Activated T-cell treated with anti-CD3 and anti-CD28 coated beads for 1 hour (primary cell): ENCODE measurements around the gene ZNF585A.
A peak's percentile ranks its signal among the peaks of the same experiment; 100 is the strongest.
"Not testable (repeated sequence)": the region's sequence is repeated elsewhere in the genome, so short reads cannot be mapped to it uniquely, and the experiment has no call there.

Source experiments
- DNase-seq: peaks from one replicate; pipeline ENCODE4 v3.0.0-alpha.2; 2020; ENCODE audit warnings: low read depth

The ZNF585A gene

DNA sequence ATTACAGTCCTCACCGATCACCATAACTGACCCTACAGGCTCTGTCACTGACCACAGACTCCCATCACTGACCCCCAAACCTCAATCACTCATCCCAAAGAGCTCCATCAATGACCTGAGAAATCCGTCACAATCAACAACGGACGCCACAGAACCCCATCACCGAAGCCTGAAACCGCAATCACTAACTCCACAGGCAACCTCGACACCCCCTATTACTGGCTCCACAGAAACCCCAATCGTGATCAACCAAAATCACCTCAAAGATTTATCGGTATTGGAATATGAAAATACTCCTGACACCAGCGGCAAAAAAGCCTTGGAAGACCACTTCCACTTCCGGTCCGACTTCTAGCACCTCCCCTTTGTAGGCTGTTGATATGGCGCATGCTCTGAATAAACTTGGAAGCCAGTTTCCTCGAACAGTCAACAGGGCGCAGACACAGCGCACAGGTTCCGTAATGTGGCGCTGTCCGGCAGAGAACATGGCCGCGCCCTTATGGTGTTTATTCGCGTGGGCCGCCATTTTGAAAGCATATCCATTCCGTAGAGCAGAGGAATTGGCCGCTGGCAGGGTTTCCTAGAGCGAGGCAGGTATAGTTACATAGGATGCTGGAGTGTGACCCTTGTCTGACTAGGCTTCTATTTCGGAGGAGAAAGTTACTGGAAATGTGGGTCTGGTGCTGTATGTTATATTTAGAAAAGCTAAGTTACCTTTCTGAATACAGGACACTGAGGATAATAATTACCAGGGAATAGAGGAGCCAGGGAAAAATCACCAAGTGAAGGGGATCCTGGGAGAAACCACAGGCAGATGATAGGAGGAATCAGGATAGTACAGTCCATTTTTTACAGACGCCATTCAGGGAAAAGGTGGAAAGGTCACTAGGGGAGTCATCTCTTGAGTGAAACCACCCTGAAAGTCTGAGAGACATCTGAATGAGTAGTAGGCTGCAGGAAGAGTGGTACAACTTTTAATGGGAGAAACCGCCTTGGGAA lies at the start of gene ZNF585A:
Gene ZNF585A (minus strand): TSS at position 328 of the 999 bp plus-strand sequence. CDS start 2,785 bp downstream, outside the sequence.
- peak; percentile 83 for DNase-seq

GRCh38 chr19:37221136-37221535 lies 48.6 kb upstream of the ZNF585A start:
- no peak for DNase-seq

DNA sequence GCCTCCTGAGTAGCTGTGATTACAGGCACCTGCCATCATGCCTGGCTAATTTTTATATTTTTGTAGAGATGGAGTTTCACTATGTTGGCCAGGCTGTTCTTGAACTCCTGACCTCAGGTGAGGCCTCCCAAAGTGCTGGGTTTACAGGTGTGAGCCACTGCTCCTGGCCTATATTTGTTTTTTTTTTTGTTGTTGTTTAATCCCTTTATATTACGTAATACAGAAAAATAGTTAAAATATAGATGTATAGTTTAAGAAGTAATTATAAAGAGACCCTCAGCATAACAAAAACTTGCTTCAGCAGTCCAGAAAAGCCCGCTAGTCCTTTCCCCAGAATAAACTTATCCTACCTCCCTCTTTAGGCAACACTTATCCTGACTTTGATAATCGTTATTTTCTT lies 47.9 kb upstream of the ZNF585A start:
- DNase-seq: no peak

DNA sequence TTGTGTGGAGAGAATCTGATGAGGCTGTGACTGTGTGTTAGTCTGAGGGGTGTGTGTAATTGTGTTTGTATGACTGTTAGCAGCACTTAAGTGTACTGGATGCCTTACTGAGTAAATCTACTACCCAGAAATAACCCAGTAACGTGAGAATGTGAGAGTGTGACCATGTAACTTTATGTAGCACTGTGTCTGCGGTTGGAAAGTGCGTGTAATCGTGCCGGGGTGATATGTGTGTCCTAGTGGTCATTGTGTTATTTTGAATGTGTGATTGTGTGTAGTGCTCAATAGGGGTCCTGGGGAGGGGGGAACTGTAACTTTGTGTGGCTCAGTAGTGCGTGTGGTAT lies 46.1 kb upstream of the ZNF585A start:
- no peak for DNase-seq

DNA sequence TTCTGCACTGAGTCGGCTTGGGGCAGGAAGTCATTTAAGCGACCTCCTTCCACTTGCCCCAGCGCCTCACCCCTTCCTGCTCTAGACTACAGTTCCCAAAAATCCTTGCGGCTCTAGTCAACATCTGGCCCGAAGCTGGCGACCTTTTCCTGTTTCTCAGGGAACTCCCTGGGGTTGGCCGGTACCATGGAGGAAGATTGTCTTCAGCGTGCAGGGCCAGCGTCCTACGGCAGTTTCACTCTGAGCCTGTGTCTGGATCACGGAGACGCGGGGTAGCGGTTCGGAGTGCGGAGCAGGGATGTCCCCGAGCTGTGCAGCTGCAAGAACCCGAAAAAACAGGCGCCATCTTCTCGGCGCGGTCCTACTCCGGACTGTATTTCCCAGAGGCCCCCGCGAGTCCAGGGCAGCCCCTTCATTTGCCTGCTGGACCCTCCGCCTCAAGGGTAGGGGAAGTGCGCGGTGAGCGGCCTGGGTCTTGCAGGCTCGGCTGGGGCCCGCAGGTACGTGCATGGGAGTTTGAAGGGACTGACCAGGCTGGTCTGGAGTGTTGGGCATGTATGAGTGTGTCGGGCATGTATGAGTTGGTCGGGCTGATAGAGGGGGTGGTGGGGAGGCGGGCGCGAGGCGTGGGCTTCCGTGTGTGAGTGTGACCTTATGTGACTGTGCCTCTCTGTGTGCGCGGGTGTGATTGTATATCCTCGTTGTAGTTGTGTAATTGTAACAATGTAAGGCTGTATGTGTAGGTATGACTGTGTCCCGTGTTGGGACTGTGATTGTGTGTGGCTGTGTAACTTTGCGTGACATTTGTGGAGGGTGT lies 45.5 kb upstream of the ZNF585A start, which contains the start of gene ZNF383:
Gene ZNF383 (plus strand): TSS at position 440 of the 817 bp plus-strand sequence. CDS start 12,240 bp downstream, outside the sequence.
- peak; percentile 71 for DNase-seq

GRCh38 chr19:37217480-37217774 lies 44.9 kb upstream of the ZNF585A start:
- no peak for DNase-seq

DNA sequence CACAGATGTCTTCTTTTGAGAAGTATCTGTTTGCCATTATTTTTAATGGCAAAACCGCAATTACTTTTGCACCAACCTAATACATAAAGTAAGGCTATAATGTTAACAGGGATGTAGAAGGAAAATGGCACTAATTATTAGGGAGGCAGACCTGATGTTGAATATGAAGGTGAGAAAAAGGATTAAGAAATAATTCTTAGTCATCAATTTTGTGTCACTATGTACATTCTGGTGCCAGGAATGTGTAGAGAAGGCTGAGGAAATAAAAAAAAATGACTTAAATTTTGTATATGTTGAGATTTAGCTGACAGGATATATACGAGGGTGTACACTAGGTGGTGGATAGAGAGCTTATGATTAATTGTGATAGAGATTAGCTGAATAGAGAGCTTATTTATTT lies 25.3 kb upstream of the ZNF585A start:
- DNase-seq: no peak

DNA sequence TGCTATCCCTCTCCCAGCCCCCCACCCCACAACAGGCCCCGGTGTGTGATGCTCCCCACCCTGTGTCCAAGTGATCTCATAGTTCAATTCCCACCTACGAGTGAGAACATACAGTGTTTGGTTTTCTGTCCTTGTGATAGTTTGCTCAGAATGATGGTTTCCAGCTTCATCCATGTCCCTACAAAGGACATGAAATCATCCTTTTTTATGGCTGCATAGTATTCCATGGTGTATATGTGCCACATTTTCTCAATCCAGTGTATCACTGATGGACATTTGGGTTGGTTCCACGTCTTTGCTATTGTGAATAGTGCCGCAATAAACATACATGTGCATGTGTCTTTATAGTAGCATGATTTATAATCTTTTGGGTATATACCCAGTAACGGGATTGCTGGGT lies 24.6 kb upstream of the ZNF585A start:
- not testable (repeated sequence) for DNase-seq

DNA sequence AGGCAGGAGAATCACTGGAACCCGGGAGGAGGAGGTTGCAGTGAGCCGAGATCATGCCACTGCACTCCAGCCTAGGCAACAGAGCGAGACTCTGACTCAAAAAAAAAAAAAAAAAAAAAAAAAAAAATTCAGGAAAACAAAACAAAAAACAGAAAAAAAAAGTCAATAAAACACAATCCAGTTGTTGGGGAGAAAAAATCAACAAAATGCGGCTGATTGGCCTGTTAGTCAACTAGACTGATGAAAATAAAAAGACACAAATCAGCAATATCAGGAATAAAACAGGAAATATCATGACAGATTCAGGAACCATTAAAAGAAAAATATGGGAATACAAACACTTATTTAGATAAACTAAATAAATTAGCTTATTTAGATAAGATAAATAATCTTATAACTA lies 22.8 kb upstream of the ZNF585A start:
- not testable (repeated sequence) for DNase-seq

GRCh38 chr19:37186071-37186470 lies 13.6 kb upstream of the ZNF585A start:
- DNase-seq: not testable (repeated sequence)

GRCh38 chr19:37165635-37166034 lies 6.9 kb downstream of the ZNF585A start:
- DNase-seq: no peak

GRCh38 chr19:37160153-37160552 lies 12.3 kb downstream of the ZNF585A start:
- no peak for DNase-seq

DNA sequence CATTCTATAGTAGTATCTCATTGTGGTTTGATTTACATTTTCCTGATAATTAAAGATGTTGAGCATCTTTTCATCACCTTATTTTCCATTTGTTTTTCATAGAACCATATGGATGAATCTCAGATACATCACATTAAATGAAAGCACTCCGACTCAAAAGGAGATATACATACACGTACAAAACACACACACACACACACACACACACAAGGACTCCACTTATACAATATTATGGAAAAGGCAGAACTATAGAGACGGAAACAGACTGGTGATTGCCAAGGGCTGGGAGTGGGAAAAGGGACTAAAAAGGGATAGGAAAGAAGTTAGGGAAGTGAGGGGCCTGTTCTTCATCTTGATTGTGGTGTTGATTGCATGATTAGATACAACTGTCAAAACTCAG lies 24.3 kb downstream of the ZNF585A start:
- DNase-seq: no peak

DNA sequence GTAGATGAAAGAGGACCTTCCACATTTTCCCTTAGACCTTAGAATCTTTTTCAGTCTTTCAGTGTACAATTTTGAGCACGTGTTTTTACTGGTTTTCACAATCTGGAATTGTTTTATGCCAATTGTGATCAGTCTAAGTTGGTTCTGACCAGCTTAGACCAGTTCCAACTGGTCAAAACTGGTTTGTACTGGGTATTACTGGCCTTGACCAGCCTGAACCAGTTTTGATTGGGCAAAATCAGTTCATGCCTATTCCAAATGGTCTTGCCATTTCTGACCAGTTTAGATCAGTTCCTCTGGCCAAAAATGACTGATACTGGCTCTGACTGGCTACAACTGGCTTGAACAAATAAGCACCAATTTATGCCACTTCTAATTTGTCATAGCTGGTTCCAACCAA lies 36.4 kb downstream of the ZNF585A start:
- no peak for DNase-seq

- DNase-seq: no peak
Observed at GRCh38 chr19:37128821-37129177, 43.7 kb downstream of the ZNF585A start.

DNA sequence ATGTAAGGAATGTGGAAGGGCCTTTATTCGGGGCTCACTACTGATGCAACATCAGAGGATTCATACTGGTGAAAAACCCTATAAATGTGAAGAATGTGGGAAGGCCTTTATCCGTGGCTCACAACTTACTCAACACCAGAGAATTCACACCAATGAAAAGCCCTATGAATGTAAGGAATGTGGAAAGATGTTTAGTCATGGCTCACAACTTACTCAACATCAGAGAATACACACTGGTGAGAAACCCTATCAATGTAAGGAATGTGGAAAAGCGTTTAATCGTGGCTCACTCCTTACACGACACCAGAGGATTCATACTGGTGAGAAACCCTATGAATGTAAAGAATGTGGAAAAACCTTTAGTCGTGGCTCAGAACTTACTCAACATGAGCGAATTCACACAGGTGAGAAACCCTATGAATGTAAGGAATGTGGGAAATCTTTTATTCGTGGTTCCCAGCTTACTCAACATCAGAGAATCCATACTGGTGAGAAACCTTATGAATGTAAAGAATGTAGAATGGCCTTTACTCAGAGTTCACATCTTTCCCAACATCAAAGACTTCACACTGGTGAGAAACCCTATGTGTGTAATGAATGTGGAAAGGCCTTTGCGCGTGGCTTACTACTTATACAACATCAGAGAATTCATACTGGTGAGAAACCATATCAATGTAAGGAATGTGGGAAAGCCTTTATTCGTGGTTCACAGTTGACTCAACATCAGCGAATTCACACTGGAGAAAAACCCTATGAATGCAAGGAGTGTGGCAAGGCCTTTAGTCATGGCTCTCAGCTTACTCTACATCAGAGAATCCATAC lies 44.3 kb downstream of the ZNF585A start:
- no peak for DNase-seq

GRCh38 chr19:37122093-37122492 lies 50.4 kb downstream of the ZNF585A start:
- not testable (repeated sequence) for DNase-seq

GRCh38 chr19:37114001-37114400 lies 58.5 kb downstream of the ZNF585A start:
- DNase-seq: no peak

DNA sequence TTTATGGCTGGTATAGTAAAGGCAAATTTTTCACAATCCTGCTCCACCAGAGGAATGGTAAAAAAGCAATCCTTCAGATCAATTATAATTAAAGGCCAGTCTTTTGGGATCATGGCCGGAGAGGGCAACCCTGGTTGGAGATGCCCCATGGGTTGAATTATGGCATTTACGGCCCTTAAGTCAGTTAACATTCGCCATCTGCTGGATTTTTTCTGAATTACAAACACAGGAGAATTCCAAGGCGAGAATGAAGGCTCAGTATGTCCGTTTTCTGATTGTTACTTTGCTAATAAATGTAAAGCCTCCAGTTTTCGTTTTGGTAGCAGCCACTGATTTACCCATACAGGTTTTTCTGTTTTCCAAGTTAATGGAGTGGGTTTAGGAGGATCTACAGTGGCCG lies 60.7 kb downstream of the ZNF585A start:
- not testable (repeated sequence) for DNase-seq

DNA sequence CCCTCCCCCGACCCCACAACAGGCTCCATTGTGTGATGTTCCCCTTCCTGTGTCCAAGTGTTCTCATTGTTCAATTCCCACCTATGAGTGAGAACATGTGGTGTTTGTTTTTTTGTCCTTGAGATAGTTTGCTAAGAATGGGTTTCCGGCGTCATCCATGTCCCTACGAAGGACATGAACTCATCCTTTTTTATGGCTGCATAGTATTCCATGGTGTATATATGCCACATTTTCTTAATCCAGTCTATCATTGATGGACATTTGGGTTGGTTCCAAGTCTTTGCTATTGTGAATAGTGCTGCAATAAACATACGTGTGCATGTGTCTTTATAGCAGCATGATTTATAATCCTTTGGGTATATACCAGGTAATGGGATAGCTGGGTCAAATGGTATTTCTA lies 68.4 kb downstream of the ZNF585A start:
- not testable (repeated sequence) for DNase-seq

DNA sequence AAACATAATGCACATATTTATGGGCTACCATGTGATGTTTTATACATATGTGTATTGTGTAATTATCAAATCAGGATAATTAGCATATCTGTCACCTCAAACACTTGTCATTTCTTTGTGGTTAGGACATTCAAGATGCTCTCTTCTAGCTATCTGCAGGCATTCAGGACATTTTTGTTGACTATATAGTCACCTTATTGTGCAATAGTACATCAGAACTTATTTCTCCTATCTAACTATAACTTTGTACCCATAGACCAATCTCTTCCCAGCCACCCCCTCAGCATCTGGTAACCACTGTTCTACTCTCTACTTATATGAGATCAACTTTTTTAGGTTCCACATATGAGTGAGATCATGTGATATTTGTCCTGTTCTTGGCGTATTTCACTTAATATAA lies 73.9 kb downstream of the ZNF585A start:
- DNase-seq: no peak

- DNase-seq: no peak
Observed at GRCh38 chr19:37095859-37096258, 76.6 kb downstream of the ZNF585A start.
